Mesendoderm (in vitro differentiated cells): ENCODE data around the gene DUSP16.

Source experiments
- DNase-seq: peaks from one replicate; pipeline ENCODE4 v3.0.0; 2013
- H2AK5ac ChIP-seq: 2 replicates; pipeline ENCODE4 v1.6.1; 2013; ENCODE audit warnings: low read length, inconsistent platforms
- H2BK120ac ChIP-seq: 2 replicates; pipeline ENCODE4 v1.6.1; 2013; ENCODE audit warnings: low read depth, mild to moderate bottlenecking, low read length, moderate library complexity, mixed read lengths
- H2BK15ac ChIP-seq: replicated peaks from 2 replicates; pipeline ENCODE4 v1.6.1; 2013; ENCODE audit warnings: low read depth, mild to moderate bottlenecking, moderate library complexity
- H2BK5ac ChIP-seq: 2 replicates; pipeline ENCODE4 v1.6.1; 2013; ENCODE audit warnings: low read length, inconsistent platforms
- H3K18ac ChIP-seq: 2 replicates; pipeline ENCODE4 v1.6.1; 2013; ENCODE audit warnings: mild to moderate bottlenecking, low read length, mixed read lengths
- H3K23ac ChIP-seq: one replicate; pipeline ENCODE4 v1.6.1; 2013; ENCODE audit warnings: low read length
- H3K27ac ChIP-seq: 2 replicates; pipeline ENCODE4 v1.5.1; 2013; ENCODE audit warnings: low read depth, mild to moderate bottlenecking, inconsistent platforms, low read length, moderate library complexity
- H3K27me3 ChIP-seq: 2 replicates; pipeline ENCODE4 v1.6.1; 2013; ENCODE audit warnings: low read length, control low read depth, mild to moderate bottlenecking, inconsistent platforms; ENCODE audit not compliant: insufficient read depth, poor library complexity
- H3K36me3 ChIP-seq: 2 replicates; pipeline ENCODE4 v1.6.1; 2013; ENCODE audit warnings: low read length, inconsistent platforms; ENCODE audit not compliant: control insufficient read depth, insufficient read depth
- H3K4ac ChIP-seq: one replicate; pipeline ENCODE4 v1.6.1; 2013; ENCODE audit warnings: low read depth, mild to moderate bottlenecking, low read length, moderate library complexity
- H3K4me1 ChIP-seq: 2 replicates; pipeline ENCODE4 v1.6.1; 2013; ENCODE audit warnings: low read depth, low read length, inconsistent platforms; ENCODE audit not compliant: control insufficient read depth
- H3K4me2 ChIP-seq: 2 replicates; pipeline ENCODE4 v1.6.1; 2013; ENCODE audit warnings: low read length
- H3K4me3 ChIP-seq: 2 replicates; pipeline ENCODE4 v1.5.1; 2013; ENCODE audit warnings: mild to moderate bottlenecking, low read length
- H3K56ac ChIP-seq: one replicate; pipeline ENCODE4 v1.6.1; 2013; ENCODE audit warnings: low read length
- H3K79me1 ChIP-seq: 2 replicates; pipeline ENCODE4 v1.6.1; 2013; ENCODE audit warnings: low read length, inconsistent platforms
- H3K79me2 ChIP-seq: 2 replicates; pipeline ENCODE4 v1.6.1; 2013; ENCODE audit warnings: mild to moderate bottlenecking, low read length; ENCODE audit not compliant: control insufficient read depth, insufficient read depth
- H3K9ac ChIP-seq: 2 replicates; pipeline ENCODE4 v1.6.1; 2013; ENCODE audit warnings: low read length, inconsistent platforms
- H4K5ac ChIP-seq: one replicate; pipeline ENCODE4 v1.6.1; 2013; ENCODE audit warnings: low read length
- H4K8ac ChIP-seq: one replicate; pipeline ENCODE4 v1.6.1; 2013; ENCODE audit warnings: low read depth, mild to moderate bottlenecking, control low read depth, low read length, moderate library complexity
- WGBS: extraction: QIAGEN DNeasy Blood & Tissue Kit; methylation state at CpG from one replicate; pipeline ENCODE4 v1.1.7; 2013; ENCODE audit warnings: low lambda C conversion rate, missing lambda C conversion rate; ENCODE audit not compliant: insufficient coverage; ENCODE audit errors: extremely low coverage; 5-methylcytosine and 5-hydroxymethylcytosine counted together

Gene DUSP16

GRCh38 chr12:12470751-12471306, 91.8 kb downstream of the DUSP16 start:
- Histone ChIP-seq H2AK5ac (no peak overlapping the region), H3K27me3 (no peaks in the 10 kb centered on the region), H3K79me2 (no peaks in the 10 kb centered on the region), H2BK5ac (no peak overlapping the region), H3K9ac (no peak overlapping the region), H3K27ac (no peak overlapping the region), H3K36me3 (no peaks in the 10 kb centered on the region), H4K5ac (no peak overlapping the region), H3K18ac (no peak overlapping the region), H3K79me1 (no peaks in the 10 kb centered on the region), H3K4me1 (no peaks in the 10 kb centered on the region), H2BK120ac (no peak overlapping the region), H2BK15ac (no peak overlapping the region), H3K56ac (no peak overlapping the region), H3K4me3 (no peak overlapping the region), H3K4ac (no peak overlapping the region), H3K4me2 (no peak overlapping the region), H3K23ac (no peak overlapping the region), H4K8ac (no peak overlapping the region)
- no peak for DNase-seq
- no CpG with 5 or more reads among the region's 7 CpGs for WGBS

GRCh38 chr12:12469386-12469785, 93.3 kb downstream of the DUSP16 start:
- Histone ChIP-seq H3K4ac (no peak overlapping the region), H3K4me2 (no peak overlapping the region), H3K79me2 (no peaks in the 10 kb centered on the region), H3K79me1 (no peaks in the 10 kb centered on the region), H3K27me3 (no peaks in the 10 kb centered on the region), H2BK15ac (no peak overlapping the region), H2BK120ac (no peak overlapping the region), H4K8ac (no peak overlapping the region), H3K4me3 (no peak overlapping the region), H3K56ac (no peak overlapping the region), H2AK5ac (no peak overlapping the region), H3K4me1 (no peaks in the 10 kb centered on the region), H3K18ac (no peak overlapping the region), H2BK5ac (no peak overlapping the region), H3K36me3 (no peaks in the 10 kb centered on the region), H3K23ac (no peak overlapping the region), H4K5ac (no peak overlapping the region), H3K9ac (no peak overlapping the region), H3K27ac (no peak overlapping the region)
- DNase-seq: no peak
- no CpG with 5 or more reads among the region's 7 CpGs for WGBS

GRCh38 chr12:12468575-12468974, 94.1 kb downstream of the DUSP16 start:
- DNase-seq: no peak
- no peaks in the 10 kb centered on the region for H3K4me1 ChIP-seq
- no peaks in the 10 kb centered on the region for H3K79me1 ChIP-seq
- no peak overlapping the region for H3K4me3 ChIP-seq
- H4K8ac ChIP-seq: no peak overlapping the region
- no peak overlapping the region for H3K4me2 ChIP-seq
- H2AK5ac ChIP-seq: no peak overlapping the region
- H4K5ac ChIP-seq: no peak overlapping the region
- H3K56ac ChIP-seq: no peak overlapping the region
- H3K27ac ChIP-seq: no peak overlapping the region
- H2BK120ac ChIP-seq: no peak overlapping the region
- no peak overlapping the region for H3K18ac ChIP-seq
- no peaks in the 10 kb centered on the region for H3K36me3 ChIP-seq
- H3K9ac ChIP-seq: no peak overlapping the region
- H3K23ac ChIP-seq: no peak overlapping the region
- no peaks in the 10 kb centered on the region for H3K27me3 ChIP-seq
- no peak overlapping the region for H3K4ac ChIP-seq
- no peak overlapping the region for H2BK5ac ChIP-seq
- no peak overlapping the region for H2BK15ac ChIP-seq
- no CpG with 5 or more reads among the region's 3 CpGs for WGBS
- no peaks in the 10 kb centered on the region for H3K79me2 ChIP-seq

GRCh38 chr12:12467688-12468261, 94.9 kb downstream of the DUSP16 start:
- no CpG with 5 or more reads among the region's 14 CpGs for WGBS
- no peak overlapping the region for H3K9ac ChIP-seq
- H3K4me2 ChIP-seq: no peak overlapping the region
- H2BK120ac ChIP-seq: no peak overlapping the region
- H3K79me1 ChIP-seq: no peaks in the 10 kb centered on the region
- no peak for DNase-seq
- H2AK5ac ChIP-seq: no peak overlapping the region
- H3K4me3 ChIP-seq: no peak overlapping the region
- H3K79me2 ChIP-seq: no peaks in the 10 kb centered on the region
- H3K56ac ChIP-seq: no peak overlapping the region
- no peaks in the 10 kb centered on the region for H3K27me3 ChIP-seq
- no peak overlapping the region for H3K18ac ChIP-seq
- no peak overlapping the region for H3K4ac ChIP-seq
- H4K5ac ChIP-seq: no peak overlapping the region
- H2BK5ac ChIP-seq: no peak overlapping the region
- no peak overlapping the region for H3K27ac ChIP-seq
- H4K8ac ChIP-seq: no peak overlapping the region
- H3K36me3 ChIP-seq: no peaks in the 10 kb centered on the region
- H2BK15ac ChIP-seq: no peak overlapping the region
- no peak overlapping the region for H3K23ac ChIP-seq
- no peaks in the 10 kb centered on the region for H3K4me1 ChIP-seq

- Histone ChIP-seq H3K18ac (no peak overlapping the region), H3K79me1 (no peaks in the 10 kb centered on the region), H3K23ac (no peak overlapping the region), H3K27me3 (no peaks in the 10 kb centered on the region), H3K4ac (no peak overlapping the region), H3K79me2 (no peaks in the 10 kb centered on the region), H3K4me3 (no peak overlapping the region), H4K5ac (no peak overlapping the region), H2BK120ac (no peak overlapping the region), H3K4me1 (no peaks in the 10 kb centered on the region), H2BK15ac (no peak overlapping the region), H2AK5ac (no peak overlapping the region), H4K8ac (no peak overlapping the region), H3K4me2 (no peak overlapping the region), H3K56ac (no peak overlapping the region), H3K36me3 (no peaks in the 10 kb centered on the region), H3K27ac (no peak overlapping the region), H2BK5ac (no peak overlapping the region), H3K9ac (no peak overlapping the region)
- DNase-seq: no peak
- no CpG with 5 or more reads among the region's 6 CpGs for WGBS
Measured at GRCh38 chr12:12467264-12467663, 95.4 kb downstream of the DUSP16 start.

GRCh38 chr12:12466157-12466556, 96.5 kb downstream of the DUSP16 start:
- H3K4me2 ChIP-seq: no peak overlapping the region
- H3K79me1 ChIP-seq: no peaks in the 10 kb centered on the region
- H3K9ac ChIP-seq: no peak overlapping the region
- H2AK5ac ChIP-seq: no peak overlapping the region
- no peaks in the 10 kb centered on the region for H3K4me1 ChIP-seq
- H3K23ac ChIP-seq: no peak overlapping the region
- no peak overlapping the region for H2BK15ac ChIP-seq
- no CpG with 5 or more reads among the region's 7 CpGs for WGBS
- H3K18ac ChIP-seq: no peak overlapping the region
- H2BK120ac ChIP-seq: no peak overlapping the region
- H3K56ac ChIP-seq: no peak overlapping the region
- no peak overlapping the region for H3K4me3 ChIP-seq
- no peak overlapping the region for H2BK5ac ChIP-seq
- no peak for DNase-seq
- H3K27me3 ChIP-seq: no peaks in the 10 kb centered on the region
- no peaks in the 10 kb centered on the region for H3K36me3 ChIP-seq
- H4K5ac ChIP-seq: no peak overlapping the region
- no peak overlapping the region for H3K27ac ChIP-seq
- H4K8ac ChIP-seq: no peak overlapping the region
- no peaks in the 10 kb centered on the region for H3K79me2 ChIP-seq
- no peak overlapping the region for H3K4ac ChIP-seq
